SK-N-SH (cell line): Measurements from ENCODE around the gene ZFP14. TPM values are rescaled to one million over a fixed set of nuclear protein-coding genes. Genes with fewer than 3 reads are reported as not detected.

ENCODE experiments used
- CTCF ChIA-PET: fragments of 300-600, 350-600 bp; formaldehyde crosslinking; extraction: SDS; loops from one replicate; lab custom pipeline; 2021; lab: Yijun Ruan, JAX
- POLR2A ChIA-PET: fragments of 350-600 bp; sonication (Branson Sonifier 250); formaldehyde crosslinking; extraction: SDS; loops from one replicate; lab custom pipeline; 2020; ENCODE audit warnings: antibody characterized with exemption, inconsistent platforms; lab: Yijun Ruan, JAX
- DNase-seq: peaks from one replicate; pipeline ENCODE4 v3.0.0; 2012
- H2AFZ ChIP-seq: fragments of 200-600 bp; sonication (generic); 2 replicates; pipeline ENCODE4 v1.8.1; 2016; ENCODE audit warnings: antibody characterized with exemption, mild to moderate bottlenecking, low read depth
- H3F3A ChIP-seq: fragments of 200-600 bp; sonication (generic); replicated peaks from 2 replicates; pipeline ENCODE3; 2016; ENCODE audit warnings: antibody characterized with exemption, mild to moderate bottlenecking; ENCODE audit not compliant: insufficient read depth
- H3K27ac ChIP-seq, 2 experiments: fragments of 200-500 bp in 1 of 2; fragments of 200-600 bp in 1 of 2; sonication (Bioruptor generic) in 1 of 2; sonication (generic), shearing (Covaris generic) in 1 of 2; 2 replicates each; pipeline versions ENCODE4 v1.5.1 to v1.6.1; 2014 to 2016; ENCODE audit warnings: low read depth in 2 of 2, inconsistent platforms in 1 of 2, low read length in 1 of 2, mild to moderate bottlenecking in 1 of 2, mixed read lengths in 1 of 2
- H3K27me3 ChIP-seq: fragments of 200-600 bp; sonication (generic), shearing (Covaris generic); 2 replicates; pipeline ENCODE4 v1.6.1; 2016; ENCODE audit warnings: mixed run types; ENCODE audit not compliant: insufficient read depth
- H3K36me3 ChIP-seq, 2 experiments: fragments of 200-500 bp in 1 of 2; fragments of 200-600 bp in 1 of 2; sonication (Bioruptor generic) in 1 of 2; sonication (generic) in 1 of 2; replicated peaks in 1 of 2; 2 replicates each; pipeline versions ENCODE3 to v1.5.1; 2014 to 2016; ENCODE audit warnings: low read length in 1 of 2, mild to moderate bottlenecking in 1 of 2; ENCODE audit not compliant: insufficient read depth in 2 of 2, control insufficient read depth in 1 of 2
- H3K4me1 ChIP-seq, 2 experiments: fragments of 200-500 bp in 1 of 2; fragments of 200-600 bp in 1 of 2; sonication (Bioruptor generic) in 1 of 2; sonication (generic), shearing (Covaris generic) in 1 of 2; 2 replicates each; pipeline versions ENCODE4 v1.5.1 to v1.6.1; 2014 to 2016; ENCODE audit warnings: low read depth in 1 of 2, low read length in 1 of 2, mixed run types in 1 of 2; ENCODE audit not compliant: insufficient read depth in 2 of 2, control insufficient read depth in 1 of 2
- H3K4me2 ChIP-seq: fragments of 200-600 bp; sonication (generic), shearing (Covaris generic); 2 replicates; pipeline ENCODE4 v1.6.1; 2017; ENCODE audit warnings: mixed run types
- H3K4me3 ChIP-seq, 2 experiments: fragments of 200-500 bp in 1 of 2; fragments of 200-600 bp in 1 of 2; sonication (Bioruptor generic) in 1 of 2; sonication (generic), shearing (Covaris generic) in 1 of 2; 2 replicates each; pipeline versions ENCODE4 v1.5.1 to v1.8.1; 2014 to 2016; ENCODE audit warnings: low read depth in 2 of 2, inconsistent platforms in 1 of 2, low read length in 1 of 2, mild to moderate bottlenecking in 1 of 2, mixed read lengths in 1 of 2, moderate library complexity in 1 of 2
- H3K79me2 ChIP-seq: fragments of 200-600 bp; sonication (generic); 2 replicates; pipeline ENCODE4 v1.8.1; 2017; ENCODE audit warnings: mild to moderate bottlenecking; ENCODE audit not compliant: insufficient read depth
- H3K9ac ChIP-seq: fragments of 200-600 bp; sonication (generic); 2 replicates; pipeline ENCODE4 v1.6.1; 2017; ENCODE audit warnings: mixed run types
- H3K9me2 ChIP-seq: fragments of 200-600 bp; sonication (generic); 2 replicates; pipeline ENCODE4 v1.6.1; 2017; ENCODE audit warnings: mixed run types
- H3K9me3 ChIP-seq: fragments of 200-600 bp; sonication (generic); 2 replicates; pipeline ENCODE4 v1.6.1; 2017; ENCODE audit warnings: mixed run types, mild to moderate bottlenecking, moderate library complexity
- H4K20me1 ChIP-seq: fragments of 200-600 bp; sonication (generic); 2 replicates; pipeline ENCODE4 v1.6.1; 2017; ENCODE audit warnings: mild to moderate bottlenecking, mixed run types; ENCODE audit not compliant: insufficient read depth
- ELF1 ChIP-seq: IDR thresholded peaks from 2 replicates; pipeline ENCODE4 v1.4.0; 2012
- FOSL2 ChIP-seq: IDR thresholded peaks from 2 replicates; pipeline ENCODE4 v1.4.0; 2012; ENCODE audit warnings: low read depth, mild to moderate bottlenecking, moderate library complexity, borderline replicate concordance
- FOXM1 ChIP-seq: IDR thresholded peaks from 2 replicates; pipeline ENCODE4 v1.4.0; 2012; ENCODE audit warnings: low read depth, mild to moderate bottlenecking
- GATA2 ChIP-seq: sonication (generic); formaldehyde crosslinking; IDR thresholded peaks from 2 replicates; pipeline ENCODE4 v1.5.0; 2020; ENCODE audit warnings: mild to moderate bottlenecking, missing genetic modification reagents
- MAX ChIP-seq: IDR thresholded peaks from 2 replicates; pipeline ENCODE4 v1.4.0; 2012; ENCODE audit warnings: low read depth
- MXI1 ChIP-seq: IDR thresholded peaks from 2 replicates; pipeline ENCODE4 v1.6.1; 2012; ENCODE audit warnings: mild to moderate bottlenecking, low read depth, low read length, improper control_type of control experiment
- NFIC ChIP-seq: IDR thresholded peaks from 2 replicates; pipeline ENCODE4 v1.4.0; 2012; ENCODE audit warnings: borderline replicate concordance
- NRF1 ChIP-seq: IDR thresholded peaks from 2 replicates; pipeline ENCODE4 v1.6.1; 2012; ENCODE audit warnings: low read depth, mild to moderate bottlenecking, low read length
- PBX3 ChIP-seq: IDR thresholded peaks from 2 replicates; pipeline ENCODE4; 2012
- RCOR1 ChIP-seq: fragments of 150-350 bp; IDR thresholded peaks from 2 replicates; pipeline ENCODE4 v1.6.1; 2017; ENCODE audit warnings: antibody characterized with exemption, low read length
- REST ChIP-seq: IDR thresholded peaks from 2 replicates; pipeline ENCODE4 v1.6.1; 2012; ENCODE audit warnings: mild to moderate bottlenecking, low read depth, low read length, moderate library complexity
- RFX5 ChIP-seq: IDR thresholded peaks from 2 replicates; pipeline ENCODE4 v1.6.1; 2012; ENCODE audit warnings: mild to moderate bottlenecking, improper control_type of control experiment, low read length
- RXRA ChIP-seq: IDR thresholded peaks from 2 replicates; pipeline ENCODE4 v1.4.0; 2012; ENCODE audit warnings: low read depth, mild to moderate bottlenecking, borderline replicate concordance
- SIN3A ChIP-seq: IDR thresholded peaks from 2 replicates; pipeline ENCODE4 v1.6.1; 2012; ENCODE audit warnings: low read depth, mild to moderate bottlenecking, low read length, moderate library complexity, borderline replicate concordance
- YY1 ChIP-seq: IDR thresholded peaks from 2 replicates; pipeline ENCODE4 v1.4.0; 2012; ENCODE audit warnings: low read depth, mild to moderate bottlenecking
- WGBS: methylation state at CpG from one replicate; pipeline ENCODE4 v1.1.6; 2017; ENCODE audit warnings: low lambda C conversion rate; 5-methylcytosine and 5-hydroxymethylcytosine counted together
- polyA plus RNA-seq, 3 experiments: library from polyadenylated mRNA; depleted of rRNA; stranded (reverse); fragments of >200 nt; gene quantifications; 2 replicates each; pipeline ENCODE4 v1.2.3, GENCODE V29; 2012

Gene ZFP14
- polyA plus RNA-seq, 1 of the 3 experiments (the other 2 are of a cell fraction): 1.1 TPM

- H3K27ac ChIP-seq: peak overlapping the region in 1 of 2 experiments; percentile 90; a peak in 2 of 4 replicates
- DNase-seq: no peak
- peaks cover 0 to 10% of the 10 kb centered on the region in 2 experiments for H3K36me3 ChIP-seq
- ChIA-PET CTCF (interaction anchor here (1.5 kb wide), 1 partner anchor 111 kb away, joined by 3 read pairs; no protein-coding TSS in a partner anchor), POLR2A (interaction anchor here (1.8 to 2.4 kb wide), 2 partner anchors 112 to 196 kb away, joined by 5 to 9 read pairs; partner anchors contain the start of genes ZNF529 and ZNF566)
- H3K79me2 ChIP-seq: peaks cover 25% of the 10 kb centered on the region
- TF ChIP-seq FOSL2 (no peak), NRF1 (no peak), PBX3 (no peak), RFX5 (no peak), SIN3A (no peak), MXI1 (no peak), YY1 (no peak), GATA2 (CRISPR knock-in tag) (no peak), NFIC (no peak), MAX (no peak), RCOR1 (no peak), RXRA (no peak)
- H3K4me1 ChIP-seq: peaks cover 0 to 4% of the 10 kb centered on the region in 2 experiments; a peak in 2 of 4 replicates
- no peaks in the 10 kb centered on the region for H3K9me2 ChIP-seq
- no peaks in the 10 kb centered on the region for H3K9me3 ChIP-seq
- H3K4me3 ChIP-seq: peak overlapping the region; percentile 75 to 84
- no peaks in the 10 kb centered on the region for H4K20me1 ChIP-seq
- peaks cover 9% of the 10 kb centered on the region for H3F3A ChIP-seq
- H2AFZ ChIP-seq: peak overlapping the region; percentile 100
- WGBS: 77% methylated on average over 9 of the region's 10 CpGs
- H3K4me2 ChIP-seq: peak overlapping the region; percentile 83
- H3K9ac ChIP-seq: peak overlapping the region; percentile 76; the same call in 1 of the 2 replicates
- H3K27me3 ChIP-seq: no peaks in the 10 kb centered on the region
Measured at GRCh38 chr19:36377541-36378178, 1.3 kb downstream of the ZFP14 start.

- Histone ChIP-seq H3K36me3 (peaks cover 0 to 17% of the 10 kb centered on the region in 2 experiments), H3K4me2 (no peak overlapping the region), H3K79me2 (peaks cover 40% of the 10 kb centered on the region), H3K9me2 (no peaks in the 10 kb centered on the region), H3K9ac (no peak overlapping the region), H3K27ac (no peak overlapping the region), H4K20me1 (no peaks in the 10 kb centered on the region), H3K27me3 (no peaks in the 10 kb centered on the region), H3K4me3 (no peak overlapping the region), H2AFZ (no peak overlapping the region), H3K9me3 (no peaks in the 10 kb centered on the region), H3F3A (peaks cover 8% of the 10 kb centered on the region), H3K4me1 (peaks cover 0 to 4% of the 10 kb centered on the region in 2 experiments; a peak in 2 of 4 replicates)
- ChIA-PET CTCF (no interaction called here), POLR2A (no interaction called here)
- 93% methylated on average over 5 of the region's 5 CpGs for WGBS
- DNase-seq: no peak
- TF ChIP-seq REST (no peak), RFX5 (no peak), FOXM1 (no peak), ELF1 (no peak)
Measured at GRCh38 chr19:36373638-36374156, 5.3 kb downstream of the ZFP14 start.
